Measurements from ENCODE around the gene DNAJB1.

- TF ChIP-seq CTCF (IDR thresholded peaks at IDR 0.05) (no peak), POLR2A (IDR thresholded peaks at IDR 0.05) (no peak)
Observed at GRCh38 chr19:14563590-14563926, 45.4 kb upstream of the DNAJB1 start.
